HUDEP-2 (cell line): ENCODE results near the gene TPR.

Experiments
- DNase-seq, 76 experiments: peaks; one replicate each; lab custom pipeline; 2025; ENCODE audit not compliant: unreplicated experiment in 76 of 76; lab: John Stamatoyannopoulos, UW

The TPR gene

DNA sequence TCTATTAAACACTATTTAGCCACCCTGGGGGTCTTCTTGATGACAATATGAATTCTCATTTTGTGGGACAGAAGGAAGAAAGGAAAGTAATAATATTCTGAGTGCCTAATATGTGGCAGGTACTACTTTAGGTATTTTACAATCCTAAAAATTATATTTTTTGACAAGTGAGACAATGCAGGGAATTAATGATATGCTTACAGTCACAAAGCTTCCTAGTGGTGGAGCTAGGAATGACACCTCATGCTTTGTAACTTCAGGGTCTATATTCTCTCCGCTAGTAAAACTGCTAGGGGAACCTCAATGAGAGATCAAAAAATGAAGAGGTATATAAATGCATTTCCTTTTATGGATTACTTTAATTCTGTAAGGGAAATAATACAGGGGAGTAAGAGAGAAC, 44.3 kb downstream of the TPR start:
- no peak for DNase-seq

GRCh38 chr1:186327331-186327730, 47.7 kb downstream of the TPR start:
- DNase-seq = no peak

GRCh38 chr1:186326009-186326408, 49.0 kb downstream of the TPR start:
- DNase-seq = no peak

DNA sequence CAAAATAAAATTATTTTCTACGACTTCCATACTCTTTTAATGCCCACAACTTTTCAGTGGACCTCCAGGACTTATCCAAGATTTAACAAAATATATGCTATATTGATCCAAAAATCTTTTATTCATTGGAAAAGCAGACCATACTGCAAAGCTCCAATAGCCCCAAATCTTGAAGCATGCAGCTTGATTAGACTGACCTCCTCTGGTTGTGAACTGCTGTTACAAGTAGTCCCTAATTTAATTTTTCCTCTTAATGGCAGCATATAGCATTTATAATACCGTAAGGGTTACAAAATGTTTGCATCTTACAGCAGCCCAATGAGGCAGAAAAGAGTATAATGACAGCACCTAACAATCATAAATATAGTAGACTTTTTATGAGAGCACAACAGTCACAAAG, 49.8 kb downstream of the TPR start:
- DNase-seq = peak in 4 of 76 experiments; percentile 2 to 6 (median 3)

DNA sequence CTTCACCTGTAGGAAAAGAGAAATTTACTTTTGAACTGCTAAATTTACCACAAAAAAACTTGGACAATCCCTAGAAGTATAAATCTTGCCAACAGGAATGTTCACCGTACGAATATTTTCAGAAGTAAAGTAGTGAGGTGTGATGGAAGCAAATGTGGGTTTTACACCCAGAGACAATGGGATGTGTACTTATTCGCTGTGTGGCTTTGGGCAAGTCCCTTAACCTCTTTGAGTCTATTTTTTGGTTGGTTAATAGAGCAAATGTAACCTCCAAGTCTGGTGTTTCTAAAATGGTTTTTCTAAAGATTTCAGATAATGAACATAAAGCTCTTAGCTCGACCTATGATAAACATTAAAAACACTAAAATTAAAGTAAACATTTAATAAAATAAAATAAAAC, 51.2 kb downstream of the TPR start:
- DNase-seq = no peak

- no peak for DNase-seq
Observed at GRCh38 chr1:186315570-186315969, 59.5 kb downstream of the TPR start.

DNA sequence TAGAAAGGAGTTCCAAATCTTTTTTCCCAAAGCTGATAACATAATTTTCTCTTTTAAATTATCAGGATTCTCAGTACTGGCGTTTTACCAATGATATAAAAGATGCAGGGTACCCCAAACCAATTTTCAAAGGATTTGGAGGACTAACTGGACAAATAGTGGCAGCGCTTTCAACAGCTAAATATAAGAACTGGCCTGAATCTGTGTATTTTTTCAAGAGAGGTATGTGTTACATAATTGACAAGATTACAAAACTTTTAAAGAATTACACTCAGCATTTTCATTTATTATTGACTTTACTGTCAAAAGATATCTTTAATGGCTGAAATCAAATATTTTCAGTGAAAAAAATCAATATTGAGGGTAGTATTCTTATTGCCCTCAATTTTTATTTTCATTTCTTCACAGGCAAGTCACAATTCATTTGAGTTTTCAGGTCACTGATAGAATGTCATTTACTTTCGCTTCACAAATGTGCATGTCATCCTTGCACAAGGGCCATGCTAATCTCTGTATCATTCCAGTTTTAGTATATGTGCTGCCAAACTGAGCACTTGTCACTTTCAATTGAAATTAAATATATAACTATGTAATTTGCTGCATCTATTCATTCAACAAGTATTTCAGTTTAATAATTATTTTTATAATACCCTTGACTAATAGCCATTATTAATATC, 63.5 kb downstream of the TPR start:
- no peak for DNase-seq

GRCh38 chr1:186310307-186310706, 64.7 kb downstream of the TPR start:
- DNase-seq = no peak

DNA sequence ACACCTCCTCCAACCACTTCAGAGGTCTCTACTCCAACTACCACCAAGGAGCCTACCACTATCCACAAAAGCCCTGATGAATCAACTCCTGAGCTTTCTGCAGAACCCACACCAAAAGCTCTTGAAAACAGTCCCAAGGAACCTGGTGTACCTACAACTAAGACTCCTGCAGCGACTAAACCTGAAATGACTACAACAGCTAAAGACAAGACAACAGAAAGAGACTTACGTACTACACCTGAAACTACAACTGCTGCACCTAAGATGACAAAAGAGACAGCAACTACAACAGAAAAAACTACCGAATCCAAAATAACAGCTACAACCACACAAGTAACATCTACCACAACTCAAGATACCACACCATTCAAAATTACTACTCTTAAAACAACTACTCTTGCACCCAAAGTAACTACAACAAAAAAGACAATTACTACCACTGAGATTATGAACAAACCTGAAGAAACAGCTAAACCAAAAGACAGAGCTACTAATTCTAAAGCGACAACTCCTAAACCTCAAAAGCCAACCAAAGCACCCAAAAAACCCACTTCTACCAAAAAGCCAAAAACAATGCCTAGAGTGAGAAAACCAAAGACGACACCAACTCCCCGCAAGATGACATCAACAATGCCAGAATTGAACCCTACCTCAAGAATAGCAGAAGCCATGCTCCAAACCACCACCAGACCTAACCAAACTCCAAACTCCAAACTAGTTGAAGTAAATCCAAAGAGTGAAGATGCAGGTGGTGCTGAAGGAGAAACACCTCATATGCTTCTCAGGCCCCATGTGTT, 66.6 kb downstream of the TPR start:
- no peak for DNase-seq

- no peak for DNase-seq
Observed at GRCh38 chr1:186307445-186307844, 67.6 kb downstream of the TPR start.

GRCh38 chr1:186306533-186306932, 68.5 kb downstream of the TPR start:
- no peak for DNase-seq

GRCh38 chr1:186304982-186305949, 69.8 kb downstream of the TPR start:
- DNase-seq = peak in 13 of 76 experiments; percentile 1 to 36 (median 8)

DNA sequence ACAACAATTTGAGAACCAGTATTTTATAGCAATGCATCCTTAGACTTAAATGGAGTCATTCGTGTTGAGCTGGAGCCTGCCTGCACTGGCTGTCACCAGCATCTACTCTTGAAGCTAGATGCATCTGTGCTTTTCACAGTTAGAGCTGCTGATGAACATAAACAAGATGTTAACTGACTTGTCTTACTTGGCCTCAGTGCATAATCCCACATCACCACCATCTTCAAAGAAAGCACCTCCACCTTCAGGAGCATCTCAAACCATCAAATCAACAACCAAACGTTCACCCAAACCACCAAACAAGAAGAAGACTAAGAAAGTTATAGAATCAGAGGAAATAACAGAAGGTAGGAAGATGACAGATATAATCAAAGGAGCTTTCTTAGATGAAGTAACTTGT, 71.1 kb downstream of the TPR start:
- no peak for DNase-seq

DNA sequence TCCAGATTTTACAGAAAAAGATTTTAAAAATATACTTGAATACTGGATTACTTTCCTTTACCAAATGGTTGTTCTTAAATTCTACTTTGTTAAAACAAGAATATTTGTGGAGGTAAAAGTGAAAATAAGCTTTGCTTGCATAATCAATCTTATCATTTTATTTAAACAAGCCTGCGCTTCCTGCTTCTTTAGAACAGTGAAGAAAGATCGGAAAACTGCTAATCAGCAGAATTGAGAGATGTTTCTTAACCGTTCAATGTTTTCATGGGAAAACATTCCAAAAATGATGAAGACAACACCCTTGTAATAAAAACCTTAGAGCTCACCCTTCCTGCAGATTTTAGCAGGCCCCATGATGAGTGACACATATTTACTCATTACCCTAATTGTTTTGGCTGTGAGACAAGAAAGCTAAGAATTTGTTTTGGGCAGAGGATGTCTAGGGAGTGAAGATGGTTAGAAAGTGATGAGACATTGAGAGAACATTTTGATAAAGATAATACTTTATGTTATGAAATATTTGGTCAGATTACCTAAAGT, 72.6 kb downstream of the TPR start:
- DNase-seq = no peak

- no peak for DNase-seq
Observed at GRCh38 chr1:186301448-186301847, 73.6 kb downstream of the TPR start.

- no peak for DNase-seq
Observed at GRCh38 chr1:186300056-186300455, 75.0 kb downstream of the TPR start.

- peak in 2 of 76 experiments; percentile 8 to 15 for DNase-seq
Observed at GRCh38 chr1:186299570-186299969, 75.5 kb downstream of the TPR start.

GRCh38 chr1:186298851-186299250, 76.2 kb downstream of the TPR start:
- no peak for DNase-seq

DNA sequence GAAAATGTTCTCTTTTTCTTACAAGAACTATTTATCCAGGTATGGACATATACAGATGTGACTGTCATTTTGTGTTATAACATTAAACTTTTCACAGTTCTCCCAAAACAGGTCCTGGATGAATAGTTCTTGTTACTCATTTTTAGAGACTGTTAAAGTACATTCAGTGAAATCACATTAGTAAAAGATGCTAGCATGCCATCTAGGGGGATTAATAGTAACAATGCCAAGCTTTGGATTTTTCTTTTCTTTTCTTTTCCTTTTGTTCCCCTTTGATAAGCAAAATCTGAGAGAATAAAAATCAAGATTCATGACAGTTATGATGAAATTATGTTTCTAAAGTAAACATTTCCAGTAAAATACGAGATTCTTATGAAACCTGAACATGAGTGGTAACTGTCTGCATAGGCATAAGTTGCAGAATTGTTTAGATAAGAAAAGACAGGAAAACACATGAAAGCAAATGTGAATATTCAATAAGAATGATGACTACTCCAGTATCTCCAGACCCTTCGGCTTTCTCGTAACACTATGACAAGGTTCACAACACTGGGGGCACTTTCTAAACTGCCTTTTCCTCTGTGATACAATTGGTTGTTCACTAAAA, 77.5 kb downstream of the TPR start:
- DNase-seq = no peak

DNA sequence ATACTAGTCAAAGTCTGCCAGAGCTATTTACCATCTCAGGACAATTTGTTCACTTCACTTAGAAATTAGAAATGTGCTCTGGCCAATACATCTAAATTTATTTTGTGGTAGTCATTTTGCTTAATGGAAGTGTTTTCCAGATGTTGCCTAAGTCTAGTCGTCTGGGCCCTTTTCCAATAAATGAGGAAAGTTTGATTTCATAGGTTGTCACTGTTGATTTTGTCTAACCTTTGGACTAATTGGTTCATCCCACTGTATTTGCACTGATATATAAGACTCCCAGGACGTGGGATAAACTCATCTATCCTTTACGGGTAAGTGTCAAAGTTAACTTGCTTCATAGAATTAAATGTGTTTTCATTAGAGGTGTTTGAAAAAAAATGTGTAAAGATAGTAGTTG, 79.1 kb downstream of the TPR start, which contains the start of gene PRG4:
Gene PRG4, plus strand, starts transcription at position 300 of the 400 bp plus-strand sequence.
- DNase-seq = no peak
